NCI-H510A treated with DMSO at 0.1 percent for 48 hours (cell line): ENCODE results near the gene SUN2.

Experiments
- DNase-seq: peaks from one replicate; lab custom pipeline; 2025; lab: John Stamatoyannopoulos, UW

The SUN2 gene

DNA sequence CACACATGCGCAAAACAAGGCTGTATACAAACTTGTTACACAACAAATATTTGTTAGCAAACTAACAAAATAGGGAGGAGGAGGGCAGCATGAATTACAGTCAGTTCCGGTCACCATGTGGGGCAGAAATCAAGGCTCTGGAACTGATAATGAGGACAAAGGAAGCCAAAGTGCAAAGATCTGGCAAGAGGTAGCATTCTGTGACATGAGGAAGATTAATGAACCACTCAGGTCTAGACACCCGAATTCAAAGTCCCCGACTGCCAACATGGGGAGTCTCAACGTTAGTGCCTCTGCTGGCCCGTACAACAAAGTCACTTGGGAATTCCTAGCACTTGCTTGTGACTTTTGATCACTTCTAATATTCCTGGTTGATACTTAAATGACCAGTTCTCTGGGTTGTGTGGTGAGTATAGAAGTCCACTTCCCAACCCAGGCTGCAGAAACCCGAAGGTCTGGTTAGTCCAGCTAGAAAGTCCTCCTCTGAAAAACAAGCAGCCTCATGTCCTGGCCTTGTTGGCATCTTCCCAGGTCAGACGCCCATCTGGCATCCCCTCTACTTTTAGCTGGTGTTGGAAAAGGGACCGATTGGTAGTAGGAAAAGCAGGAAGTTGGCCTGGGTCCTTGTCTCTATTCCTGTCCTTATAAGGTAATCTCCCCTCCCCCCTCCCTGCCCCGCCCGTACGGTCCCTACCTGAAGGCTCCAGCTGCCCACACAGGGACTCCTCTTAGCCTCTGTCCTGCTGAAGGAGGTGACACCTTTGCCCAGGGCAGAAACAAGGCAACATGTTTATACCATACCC is 1.6 kb downstream of the SUN2 start:
- DNase-seq: peak; percentile 66

DNA sequence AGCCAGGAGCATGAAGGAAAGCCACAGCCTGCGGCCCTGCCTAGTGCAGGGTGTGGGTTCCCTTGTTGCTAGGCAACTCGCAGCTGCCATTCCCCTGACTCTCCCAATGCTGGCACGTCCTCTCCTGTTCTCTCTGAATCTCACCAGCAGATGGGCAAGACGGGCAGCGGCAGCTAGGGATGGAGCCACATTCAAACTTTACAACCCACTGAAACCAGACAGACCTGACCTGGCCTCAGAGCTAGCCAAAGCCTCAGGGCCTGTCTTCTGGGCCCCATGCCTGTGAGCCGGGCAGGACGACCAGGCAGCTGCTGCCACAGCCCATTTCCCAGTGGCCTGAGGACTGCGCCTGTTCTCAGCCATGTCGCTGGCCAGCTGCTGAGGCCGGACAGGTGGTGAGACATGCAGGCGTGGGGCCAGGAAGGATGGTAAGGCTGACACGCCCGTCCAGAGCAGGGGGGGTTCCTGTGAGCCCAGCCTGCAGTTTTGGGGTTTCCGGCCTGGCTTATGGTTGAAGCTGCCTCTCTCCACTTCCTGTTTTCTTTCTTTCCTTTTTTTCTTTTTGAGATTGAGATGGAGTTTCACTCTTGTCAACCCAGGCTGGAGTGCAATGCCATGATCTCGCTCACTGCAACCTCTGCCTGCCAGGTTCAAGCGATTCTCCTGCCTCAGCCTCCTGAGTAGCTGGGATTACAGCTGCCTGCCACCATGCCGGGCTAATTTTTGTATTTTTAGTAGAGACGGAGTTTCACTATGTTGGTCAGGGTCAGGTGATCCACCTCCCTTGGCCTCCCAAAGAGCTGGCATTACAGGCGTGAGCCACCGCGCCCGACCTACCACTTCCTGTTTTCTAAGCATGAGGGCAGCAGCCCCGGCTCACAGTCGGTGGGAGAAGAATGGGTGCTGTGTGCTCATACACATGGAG is 4.1 kb downstream of the SUN2 start:
- DNase-seq: no peak

- no peak for DNase-seq
These were observed 4.8 kb downstream of the SUN2 start for GRCh38 chr22:38751066-38751421.

DNA sequence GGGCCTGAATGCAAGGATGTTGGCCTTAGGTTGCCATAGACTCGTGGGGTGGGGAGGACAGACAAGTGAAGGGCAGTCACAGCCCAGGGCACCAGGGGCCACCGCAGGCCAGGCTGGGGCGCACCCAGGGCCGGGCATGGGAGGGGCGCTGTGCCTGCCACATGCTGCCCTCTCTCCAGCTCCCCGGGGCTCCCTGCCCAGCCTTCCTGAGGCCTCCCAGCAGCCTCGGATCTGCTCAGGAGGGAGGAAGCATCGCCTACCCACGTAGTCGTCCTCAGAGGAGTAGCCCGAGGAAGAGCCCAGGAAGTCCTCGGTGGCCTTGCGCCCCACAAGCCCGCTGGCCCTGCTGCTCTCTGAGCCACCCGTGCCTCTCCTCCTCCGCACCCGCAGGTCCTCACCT is 5.2 kb downstream of the SUN2 start:
- DNase-seq: no peak

DNA sequence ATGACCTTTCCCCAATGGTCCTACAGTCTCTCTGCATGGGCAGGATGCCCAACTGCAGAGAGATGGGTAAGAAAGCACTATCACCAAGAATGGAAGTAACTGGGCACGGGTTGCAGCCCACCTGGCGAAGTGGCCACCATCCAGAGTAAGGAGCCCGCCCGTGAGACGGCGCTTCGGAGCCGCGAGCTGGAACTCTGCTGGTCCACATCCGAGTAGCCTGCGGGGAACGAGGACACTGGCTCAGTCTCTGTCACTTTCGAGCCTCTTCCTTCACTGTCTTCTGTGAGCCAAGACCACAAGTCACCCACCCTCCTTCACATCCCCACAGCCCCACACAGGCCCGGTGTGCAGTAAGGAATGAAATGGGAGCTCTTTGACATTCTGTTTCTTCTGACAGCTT is 5.7 kb downstream of the SUN2 start:
- DNase-seq: no peak

- no peak for DNase-seq
These were observed 7.2 kb downstream of the SUN2 start for GRCh38 chr22:38748487-38749136.

DNA sequence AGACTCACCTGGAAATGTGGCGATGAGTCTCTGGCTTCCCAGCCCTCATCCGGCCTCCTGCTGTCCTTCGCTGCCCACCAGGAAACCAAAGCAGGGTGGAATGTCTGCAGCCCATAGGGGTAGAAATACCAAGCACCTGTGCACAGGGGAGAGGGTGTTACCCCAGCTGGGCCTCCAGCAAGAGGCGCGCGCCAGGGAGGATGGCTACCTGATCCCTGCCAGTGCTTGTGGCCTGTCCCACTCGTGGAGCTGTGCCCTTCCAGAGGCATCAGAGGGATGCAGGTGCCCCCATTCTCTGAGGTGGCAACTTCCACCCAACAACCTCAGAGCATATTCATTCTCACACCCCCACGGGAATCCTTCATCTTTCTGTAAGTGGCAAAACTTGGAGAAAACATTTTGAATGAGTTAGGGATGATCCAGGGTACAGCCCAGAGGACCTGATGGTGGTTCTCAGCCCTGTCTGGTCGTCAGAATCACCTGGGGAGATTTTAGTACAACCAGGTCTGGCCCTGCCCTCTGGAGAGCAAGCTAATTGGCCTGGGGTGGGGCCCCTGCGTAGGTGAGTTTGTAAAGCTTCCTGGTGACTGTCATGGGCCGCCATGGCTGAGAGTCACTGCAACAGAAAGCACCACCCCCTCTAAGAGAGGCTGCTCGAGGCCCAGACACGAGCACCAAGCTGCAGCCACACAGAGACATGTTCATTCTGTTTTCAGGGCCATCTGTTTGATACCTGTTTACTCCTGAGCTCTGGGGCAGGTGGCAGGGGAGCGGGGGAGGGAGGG is 9.9 kb downstream of the SUN2 start:
- peak; percentile 84 for DNase-seq

DNA sequence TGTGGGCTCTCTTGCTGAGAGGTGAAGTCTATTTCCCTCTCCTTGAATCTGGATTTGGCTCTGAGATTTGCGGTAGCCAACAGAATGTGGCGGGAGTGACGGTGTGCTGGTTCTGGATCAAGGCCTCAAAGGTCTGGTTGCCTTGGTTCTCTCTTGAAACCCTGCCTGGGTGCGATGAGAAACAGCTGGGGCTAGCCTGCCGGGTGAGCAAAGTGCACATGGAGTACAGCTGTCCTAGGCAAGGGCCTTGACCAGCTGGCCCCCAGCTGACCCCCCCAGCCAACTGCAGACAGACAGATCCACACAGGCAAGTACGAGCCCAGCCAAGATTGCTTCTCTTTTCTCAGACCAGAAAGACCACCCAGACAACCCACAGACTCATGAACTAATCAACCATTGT is 10.8 kb downstream of the SUN2 start:
- no peak for DNase-seq

GRCh38 chr22:38742176-38742942 is 13.4 kb downstream of the SUN2 start:
- no peak for DNase-seq

DNA sequence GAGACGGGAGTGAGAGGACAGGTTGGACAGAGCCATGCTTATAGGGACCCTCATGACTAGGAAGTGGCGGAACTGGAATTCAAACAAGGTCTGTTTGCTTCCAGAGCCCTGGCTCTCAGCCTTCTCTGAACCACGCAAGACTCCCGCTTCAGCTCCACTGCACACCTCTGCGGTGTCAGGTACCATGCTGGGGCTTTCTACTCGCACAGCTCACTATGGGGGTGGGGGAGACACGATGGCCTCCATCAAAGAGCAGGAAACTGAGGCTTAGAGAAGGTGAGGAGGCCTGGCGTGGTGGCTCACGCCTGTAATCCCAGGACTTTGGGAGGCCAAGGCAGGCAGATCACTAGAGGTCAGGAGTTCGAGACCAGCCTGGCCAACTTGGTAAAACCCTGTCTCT is 14.2 kb downstream of the SUN2 start:
- DNase-seq: no peak

DNA sequence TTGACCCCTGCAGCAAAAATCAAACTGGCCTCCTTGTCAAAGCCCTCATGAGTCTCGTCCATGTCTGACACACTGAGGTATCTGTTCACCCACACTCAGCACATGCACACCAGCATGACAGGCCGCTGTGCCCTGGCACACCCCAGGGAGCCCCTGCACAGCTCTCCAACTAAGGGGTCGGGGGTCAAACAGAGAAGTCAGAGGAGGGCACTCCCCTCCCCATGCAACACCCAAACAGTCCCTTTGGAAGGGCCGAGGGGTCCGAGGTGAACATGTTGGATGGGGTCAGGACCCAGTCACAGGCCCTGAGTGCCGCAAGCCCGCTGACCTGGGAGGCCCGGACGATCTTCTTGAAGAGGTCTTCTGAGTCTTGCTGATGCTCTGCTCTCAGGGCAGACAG is 14.6 kb downstream of the SUN2 start:
- DNase-seq: no peak

DNA sequence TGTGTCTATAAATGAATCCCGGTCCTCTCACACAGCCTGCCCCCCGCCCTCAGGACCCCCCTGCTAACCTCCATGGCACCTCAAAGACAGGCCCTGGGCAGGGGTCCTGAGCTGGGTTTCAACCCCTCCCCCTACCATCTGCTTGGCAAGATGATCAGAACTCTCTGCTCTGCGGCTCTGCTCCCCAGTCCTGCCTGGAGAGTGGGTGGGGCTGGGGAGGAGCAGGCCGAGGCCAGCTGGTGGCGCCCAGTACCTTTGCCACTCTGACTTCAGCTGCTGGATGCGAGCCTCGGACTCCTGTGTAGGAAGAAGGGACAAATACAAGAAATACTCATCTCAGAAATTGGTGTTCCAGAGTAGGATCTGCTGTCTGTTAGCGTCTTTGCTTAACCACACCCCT is 15.0 kb downstream of the SUN2 start:
- no peak for DNase-seq

GRCh38 chr22:38740116-38740723 is 15.6 kb downstream of the SUN2 start:
- DNase-seq: no peak

DNA sequence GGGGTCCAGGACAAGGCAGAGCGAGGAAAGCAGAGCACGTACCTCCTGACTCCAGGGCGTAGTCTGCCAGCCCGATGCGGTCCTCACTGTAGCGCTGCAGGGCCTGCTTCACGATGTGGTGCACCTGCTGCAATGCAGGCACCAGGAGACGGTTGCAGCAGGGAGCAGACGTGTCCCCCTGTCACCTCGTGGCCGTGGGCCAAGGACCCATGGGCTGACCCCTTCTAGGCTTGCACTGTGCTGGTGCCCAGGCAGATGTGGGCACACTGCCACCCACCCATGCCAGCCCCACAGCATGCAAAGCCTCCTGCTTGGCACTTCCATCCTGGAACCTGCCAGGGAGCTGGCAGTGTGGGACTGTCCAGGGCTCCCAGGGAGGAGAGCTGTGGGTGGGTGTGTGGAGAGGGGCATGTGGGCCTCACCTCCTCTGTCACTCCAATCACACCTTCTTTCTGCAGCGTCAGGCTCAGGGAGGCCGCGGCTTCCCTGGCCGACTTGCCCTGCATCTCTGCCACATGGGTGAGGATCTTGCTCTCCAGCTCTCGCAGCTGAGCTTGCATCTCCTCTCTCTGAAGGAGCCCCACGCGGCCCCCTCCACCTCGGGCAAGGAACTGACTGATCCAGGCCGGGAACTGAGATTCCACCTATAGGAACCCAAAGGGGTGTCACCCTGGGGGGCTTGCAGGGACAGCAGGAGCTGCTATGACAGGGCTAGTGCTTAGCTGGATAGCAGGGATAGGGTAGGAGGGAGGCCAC is 16.3 kb downstream of the SUN2 start:
- DNase-seq: no peak

DNA sequence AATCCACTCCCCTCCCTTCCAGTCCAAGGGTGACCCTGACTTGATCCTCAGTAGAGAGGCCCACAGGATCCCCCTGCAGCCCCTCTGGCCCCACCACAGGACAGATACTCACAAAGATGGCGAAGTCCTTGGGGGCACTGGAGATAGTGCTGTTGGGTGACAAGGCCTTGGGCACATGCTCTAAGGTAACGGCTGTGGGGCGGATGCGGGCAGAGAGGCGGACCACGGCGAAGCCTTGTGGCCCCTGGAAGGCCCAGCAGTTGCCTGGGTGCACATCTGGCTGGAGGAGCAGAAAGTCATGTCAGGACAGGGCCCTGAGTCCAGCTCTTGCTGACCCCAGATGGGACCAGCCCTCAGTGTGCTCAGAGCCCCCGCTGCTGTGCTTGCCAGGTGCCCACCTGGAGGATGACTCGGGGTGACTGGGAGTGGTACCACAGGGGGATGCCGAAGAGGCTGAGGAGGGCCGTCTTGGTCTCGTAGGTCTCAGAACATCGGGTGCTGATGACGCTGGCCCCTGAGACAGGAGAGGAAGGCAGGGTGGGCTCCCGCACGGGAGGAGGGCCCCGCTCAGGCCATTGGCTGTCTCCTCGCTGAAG is 17.2 kb downstream of the SUN2 start:
- DNase-seq: no peak

DNA sequence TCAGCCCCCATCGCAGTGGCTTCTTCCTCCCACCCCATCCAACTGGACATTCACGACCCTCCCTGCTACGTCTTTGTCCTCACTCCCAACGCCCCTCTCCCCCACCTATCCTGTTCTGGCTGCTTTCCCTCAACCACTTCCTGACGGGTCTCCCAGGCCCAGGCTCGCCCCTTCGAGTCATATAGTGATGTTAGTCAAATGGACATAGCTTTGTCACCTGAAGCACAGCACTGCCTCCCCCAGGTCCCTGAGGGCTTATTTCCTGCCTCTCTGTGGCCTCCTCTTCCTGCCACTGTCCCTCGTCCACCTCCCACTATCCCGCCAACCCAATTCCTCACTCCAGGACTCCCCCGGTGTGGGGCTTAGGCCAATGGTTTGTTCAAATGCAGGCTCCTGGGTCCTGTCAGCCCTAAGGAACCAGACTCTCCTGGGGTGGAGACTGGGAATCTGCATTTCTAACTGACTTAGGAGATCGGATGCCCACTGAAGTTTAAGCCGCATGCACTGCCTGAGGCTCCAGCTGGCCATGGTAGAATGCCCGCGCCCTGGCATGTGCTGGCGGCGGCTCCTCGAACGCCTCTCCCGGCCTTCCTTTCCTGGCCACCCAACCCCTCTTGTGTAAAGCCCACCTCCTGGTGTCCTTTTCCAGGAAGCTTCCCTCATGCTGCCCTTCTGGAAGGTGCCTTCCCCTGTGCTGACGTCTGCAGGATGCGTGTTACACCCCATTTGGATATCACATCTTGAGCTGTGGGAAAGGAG is 18.3 kb downstream of the SUN2 start:
- DNase-seq: no peak

DNA sequence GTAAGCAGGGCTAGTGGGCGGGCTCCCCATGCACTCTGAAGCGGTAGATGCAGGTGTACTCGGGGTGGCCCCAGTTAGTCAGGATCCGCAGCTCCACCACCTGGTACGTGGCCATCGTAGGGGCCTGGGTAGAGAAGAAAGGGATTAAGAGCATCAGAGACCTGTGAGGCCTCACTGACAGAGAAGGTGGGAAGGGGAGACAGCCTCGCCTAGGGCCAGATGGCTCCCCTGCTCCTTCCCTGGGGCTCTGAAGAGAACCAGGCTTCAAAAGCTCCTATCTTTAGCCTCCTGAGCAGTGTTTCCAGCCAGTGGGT is 19.6 kb downstream of the SUN2 start:
- no peak for DNase-seq

DNA sequence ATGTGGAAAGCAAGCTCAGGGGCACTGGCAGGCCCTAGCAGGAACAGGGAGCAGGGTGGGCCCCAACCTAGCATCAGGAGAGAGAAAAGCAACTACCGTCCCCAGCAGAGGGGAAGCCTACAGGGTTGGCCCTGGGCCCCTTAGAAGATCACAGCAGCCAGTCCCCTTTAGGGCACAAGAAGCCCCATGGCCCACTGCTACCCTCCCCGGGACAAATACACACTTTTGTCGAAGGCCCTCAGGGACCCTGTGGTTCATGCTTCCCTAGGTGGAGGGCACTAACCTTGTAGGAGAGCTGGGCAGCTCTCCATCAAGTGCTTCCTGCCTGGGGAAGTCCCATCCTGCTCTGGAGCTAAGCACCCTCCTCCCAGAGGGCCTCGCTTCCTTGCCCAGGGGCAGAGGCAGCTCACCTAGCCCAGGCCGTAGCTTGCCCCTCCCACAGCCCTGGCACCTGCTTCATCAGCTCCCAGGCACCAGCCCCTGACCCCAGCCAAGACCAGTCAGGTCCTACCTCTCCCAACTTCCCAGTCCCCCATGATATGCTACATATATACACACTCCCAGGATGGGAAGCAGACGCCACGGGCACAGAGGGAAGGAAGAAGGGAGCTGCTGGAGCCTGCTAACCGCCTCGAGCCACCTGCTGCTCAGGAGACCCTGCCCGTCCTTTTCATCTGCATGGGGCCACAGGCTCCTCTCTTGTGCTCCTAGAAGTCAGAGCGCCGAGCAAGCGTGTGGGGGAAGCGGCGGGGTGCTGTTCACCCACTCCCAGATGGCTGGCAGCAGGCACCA is 20.1 kb downstream of the SUN2 start:
- DNase-seq: peak; percentile 26
